Fibroblast of skin of back (primary cell): ENCODE data around the gene MALAT1. TPM values are rescaled to one million over a fixed set of nuclear protein-coding genes. Genes with fewer than 3 reads are reported as not detected.
"Not testable (repeated sequence)": the region's sequence is repeated elsewhere in the genome, so short reads cannot be mapped to it uniquely, and the experiment has no call there.

Source experiments
- DNase-seq: peaks from one replicate; pipeline ENCODE4 v3.0.0-alpha.2; 2013
- polyA plus RNA-seq, 2 experiments: library from polyadenylated mRNA; unstranded; fragments of 120-200 nt; gene quantifications; one replicate each; pipeline ENCODE4 v1.2.1, GENCODE V29; 2013; ENCODE audit not compliant: insufficient read length in 2 of 2

MALAT1 gene
- 211 TPM for polyA plus RNA-seq (2013, experiment 1 of 2; ENCODE audit: insufficient read length)
- 310 TPM for polyA plus RNA-seq (2013, experiment 2 of 2; ENCODE audit: insufficient read length)

DNA sequence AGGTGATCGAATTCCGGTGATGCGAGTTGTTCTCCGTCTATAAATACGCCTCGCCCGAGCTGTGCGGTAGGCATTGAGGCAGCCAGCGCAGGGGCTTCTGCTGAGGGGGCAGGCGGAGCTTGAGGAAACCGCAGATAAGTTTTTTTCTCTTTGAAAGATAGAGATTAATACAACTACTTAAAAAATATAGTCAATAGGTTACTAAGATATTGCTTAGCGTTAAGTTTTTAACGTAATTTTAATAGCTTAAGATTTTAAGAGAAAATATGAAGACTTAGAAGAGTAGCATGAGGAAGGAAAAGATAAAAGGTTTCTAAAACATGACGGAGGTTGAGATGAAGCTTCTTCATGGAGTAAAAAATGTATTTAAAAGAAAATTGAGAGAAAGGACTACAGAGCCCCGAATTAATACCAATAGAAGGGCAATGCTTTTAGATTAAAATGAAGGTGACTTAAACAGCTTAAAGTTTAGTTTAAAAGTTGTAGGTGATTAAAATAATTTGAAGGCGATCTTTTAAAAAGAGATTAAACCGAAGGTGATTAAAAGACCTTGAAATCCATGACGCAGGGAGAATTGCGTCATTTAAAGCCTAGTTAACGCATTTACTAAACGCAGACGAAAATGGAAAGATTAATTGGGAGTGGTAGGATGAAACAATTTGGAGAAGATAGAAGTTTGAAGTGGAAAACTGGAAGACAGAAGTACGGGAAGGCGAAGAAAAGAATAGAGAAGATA lies at the start of gene MALAT1:
Gene MALAT1 (plus strand): TSS at position 69 of the 736 bp plus-strand sequence.
- peak; percentile 95 for DNase-seq

DNA sequence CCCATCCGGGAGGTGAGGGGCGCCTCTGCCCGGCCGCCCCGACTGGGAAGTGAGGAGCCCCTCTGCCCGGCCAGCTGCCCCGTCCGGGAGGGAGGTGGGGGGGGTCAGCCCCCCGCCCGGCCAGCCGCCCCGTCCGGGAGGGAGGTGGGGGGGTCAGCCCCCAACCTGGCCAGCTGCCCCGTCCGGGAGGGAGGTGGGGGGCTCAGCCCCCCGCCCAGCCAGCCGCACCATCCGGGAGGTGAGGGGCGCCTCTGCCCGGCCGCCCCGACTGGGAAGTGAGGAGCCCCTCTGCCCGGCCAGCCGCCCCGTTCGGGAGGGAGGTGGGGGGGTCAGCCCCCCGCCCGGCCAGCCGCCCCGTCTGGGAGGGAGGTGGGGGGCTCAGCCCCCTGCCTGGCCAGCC lies 47.5 kb upstream of the MALAT1 start:
- DNase-seq, result not testable (repeated sequence)

DNA sequence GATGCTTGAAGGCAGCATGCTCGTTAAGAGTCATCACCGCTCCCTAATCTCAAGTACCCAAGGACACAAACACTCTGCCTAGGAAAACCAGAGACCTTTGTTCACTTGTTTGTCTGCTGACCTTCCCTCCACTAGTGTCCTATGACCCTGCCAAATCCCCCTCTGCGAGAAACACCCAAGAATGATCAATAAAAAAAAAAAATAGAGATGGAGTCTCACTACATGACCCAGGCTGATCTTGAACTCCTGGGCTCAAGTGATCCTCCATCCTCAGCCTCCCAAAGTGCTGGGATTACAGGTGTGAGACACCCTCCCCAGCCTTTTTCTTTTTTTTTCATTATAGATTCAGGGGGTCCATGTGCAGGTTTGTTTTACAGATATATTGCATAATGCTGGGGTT lies 46.6 kb upstream of the MALAT1 start:
- DNase-seq, result not testable (repeated sequence)

DNA sequence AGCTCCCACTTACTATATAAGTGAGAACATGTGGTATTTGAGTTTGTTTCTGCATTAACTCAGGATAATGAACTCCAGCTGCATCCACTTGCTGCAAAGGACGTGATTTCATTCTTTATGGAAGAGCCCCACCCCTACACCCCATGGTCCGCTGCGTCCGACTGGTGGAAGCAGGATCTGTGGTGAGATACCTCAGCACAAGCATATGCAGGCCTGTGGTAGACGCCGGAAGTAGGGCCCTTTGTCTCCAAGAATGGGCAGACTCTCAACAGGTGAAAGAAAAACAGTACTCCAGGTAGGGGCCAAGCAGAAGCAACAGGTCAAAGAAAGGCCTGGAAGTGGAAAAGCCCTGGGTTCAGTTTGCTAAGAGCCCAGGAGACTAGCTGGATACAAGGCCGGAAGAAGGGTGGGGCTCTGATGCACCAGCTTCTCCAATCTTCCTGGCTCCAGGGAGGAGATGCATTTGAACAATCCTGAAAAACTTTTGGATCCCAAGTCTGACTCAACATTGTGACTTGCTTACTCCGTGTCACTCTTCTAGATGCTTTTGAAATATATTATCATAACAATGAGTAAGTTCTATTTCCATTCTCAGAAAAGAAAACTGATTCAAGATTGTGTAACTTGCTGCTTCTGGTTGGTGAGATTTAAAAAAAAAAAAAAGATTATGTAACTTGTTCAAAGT lies 45.9 kb upstream of the MALAT1 start:
- DNase-seq, result peak; percentile 98

DNA sequence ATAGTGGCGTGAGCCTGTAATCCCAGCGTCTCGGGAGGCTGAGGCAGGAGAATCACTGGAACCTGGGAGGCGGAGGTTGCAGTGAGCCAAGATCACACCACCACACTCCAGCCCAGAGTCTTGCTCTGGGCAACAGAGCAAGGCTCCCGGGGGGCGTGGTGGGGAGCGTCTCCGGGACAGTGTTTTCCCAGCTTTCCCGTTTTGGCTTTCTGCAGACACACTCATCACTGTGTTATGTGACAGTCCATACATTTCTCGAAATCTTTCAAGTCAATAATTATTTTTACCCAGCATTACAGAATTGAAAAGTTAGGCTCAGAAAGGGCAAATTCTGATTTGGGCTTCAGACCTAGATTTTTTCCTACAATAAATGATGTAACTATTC lies 44.5 kb upstream of the MALAT1 start:
- peak; percentile 91 for DNase-seq

DNA sequence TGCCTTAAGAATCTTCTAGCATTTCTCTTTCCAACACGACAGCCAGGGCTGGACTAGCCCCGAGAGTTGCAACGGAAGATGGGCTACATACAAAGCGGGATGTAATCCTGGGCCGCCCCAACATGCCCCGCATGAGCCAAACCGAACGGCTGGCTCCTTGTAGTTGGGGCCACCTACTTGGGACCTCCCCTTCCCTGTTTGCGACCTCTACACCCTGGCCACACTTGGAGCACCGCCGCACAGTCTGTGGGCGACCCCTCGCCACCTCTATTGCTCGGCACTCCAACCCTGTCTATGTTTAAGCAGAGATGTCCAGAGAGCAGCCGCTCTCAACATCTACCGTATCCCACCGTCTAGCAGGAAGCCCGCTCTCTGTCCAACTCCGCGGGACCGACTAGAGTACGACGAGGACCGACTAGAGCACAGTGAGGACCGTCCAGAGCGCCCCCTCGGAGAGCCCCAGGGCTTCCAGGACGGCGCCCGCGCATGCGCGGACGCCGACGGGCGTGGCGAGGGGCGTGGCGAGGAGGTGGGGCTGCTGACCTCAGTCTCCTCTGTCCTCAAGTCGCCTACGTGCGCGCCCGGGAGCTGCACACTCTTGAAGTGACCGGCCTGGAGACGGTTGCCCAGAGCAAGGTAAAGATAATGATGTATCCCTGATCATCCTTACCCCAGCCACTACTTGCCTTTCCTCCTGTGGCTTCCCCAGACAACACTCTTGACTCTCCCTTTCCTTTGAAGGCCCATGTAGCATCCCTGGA lies 44.0 kb upstream of the MALAT1 start:
- DNase-seq, result peak; percentile 88

DNA sequence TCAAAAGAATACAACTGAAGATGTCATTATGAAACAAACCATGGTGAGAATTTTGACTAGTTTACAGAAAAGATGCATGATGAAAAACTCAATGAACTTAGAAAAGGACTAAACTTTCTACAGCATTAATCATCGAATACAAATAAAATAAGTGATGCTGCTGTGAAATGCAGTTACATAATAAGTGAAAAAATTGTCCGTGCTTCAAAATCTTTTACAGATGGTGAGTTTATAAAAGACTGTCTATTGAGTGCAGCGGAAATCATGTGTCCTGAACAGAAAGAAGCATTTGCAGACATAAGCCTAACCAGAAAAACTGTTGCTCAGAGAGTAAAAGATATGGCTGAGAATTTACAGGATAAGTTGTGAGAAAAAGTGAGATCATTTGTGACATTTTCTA lies 42.4 kb upstream of the MALAT1 start:
- DNase-seq, result no peak

DNA sequence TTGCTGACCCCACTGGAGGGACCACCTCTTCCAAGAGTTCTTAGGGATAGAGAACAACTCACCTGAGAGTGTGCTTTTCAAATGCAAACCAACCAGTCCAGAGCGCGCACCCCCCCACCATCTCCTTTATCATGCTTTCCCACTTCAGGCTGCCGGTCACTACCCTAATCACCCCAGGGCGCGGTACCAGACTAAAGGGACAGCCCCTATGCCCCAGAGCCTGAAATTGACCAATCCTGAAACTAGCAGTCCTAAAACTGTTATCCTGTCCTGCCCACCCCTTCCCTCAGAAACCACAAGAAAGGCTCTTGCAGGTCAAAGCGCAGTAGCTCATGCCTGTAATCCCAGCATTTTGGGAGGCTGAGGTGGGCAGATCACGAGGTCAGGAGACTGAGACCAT lies 39.3 kb upstream of the MALAT1 start:
- no peak for DNase-seq

DNA sequence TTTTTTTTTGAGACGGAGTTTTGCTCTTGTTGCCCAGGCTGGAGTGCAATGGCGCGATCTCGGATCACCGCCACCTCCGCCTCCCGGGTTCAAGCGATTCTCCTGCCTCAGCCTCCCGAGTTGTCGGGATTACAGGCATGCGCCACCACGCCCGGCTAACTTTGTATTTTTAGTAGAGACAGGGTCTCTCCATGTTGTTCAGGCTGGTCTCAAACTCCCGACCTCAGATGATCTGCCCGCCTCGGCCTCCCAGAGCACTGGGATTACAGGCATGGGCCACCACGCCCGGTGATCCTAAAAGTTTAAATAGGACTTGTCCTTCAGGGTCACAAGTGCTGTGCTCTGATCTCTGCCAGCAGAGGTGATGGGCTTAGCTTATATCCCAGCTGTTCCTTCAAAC lies 33.4 kb upstream of the MALAT1 start:
- not testable (repeated sequence) for DNase-seq

DNA sequence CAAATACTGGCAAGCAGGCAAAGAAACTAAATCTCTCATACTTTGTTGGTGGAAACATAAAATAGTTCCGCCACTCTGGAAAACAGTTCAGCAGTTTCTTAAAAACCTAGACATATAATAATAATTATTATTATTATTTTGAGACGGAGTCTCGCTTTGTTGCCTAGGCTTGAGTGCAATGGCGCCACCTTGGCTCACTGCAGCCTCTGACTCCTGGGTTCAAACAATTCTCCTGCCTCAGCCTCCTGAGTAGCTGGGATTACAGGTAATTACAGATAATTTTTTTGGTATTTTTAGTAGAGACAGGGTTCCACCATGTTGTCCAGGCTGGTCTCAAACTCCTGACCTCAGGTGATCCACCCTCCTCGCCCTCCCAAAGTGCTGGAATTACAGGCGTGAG lies 31.5 kb upstream of the MALAT1 start:
- DNase-seq, result not testable (repeated sequence)

DNA sequence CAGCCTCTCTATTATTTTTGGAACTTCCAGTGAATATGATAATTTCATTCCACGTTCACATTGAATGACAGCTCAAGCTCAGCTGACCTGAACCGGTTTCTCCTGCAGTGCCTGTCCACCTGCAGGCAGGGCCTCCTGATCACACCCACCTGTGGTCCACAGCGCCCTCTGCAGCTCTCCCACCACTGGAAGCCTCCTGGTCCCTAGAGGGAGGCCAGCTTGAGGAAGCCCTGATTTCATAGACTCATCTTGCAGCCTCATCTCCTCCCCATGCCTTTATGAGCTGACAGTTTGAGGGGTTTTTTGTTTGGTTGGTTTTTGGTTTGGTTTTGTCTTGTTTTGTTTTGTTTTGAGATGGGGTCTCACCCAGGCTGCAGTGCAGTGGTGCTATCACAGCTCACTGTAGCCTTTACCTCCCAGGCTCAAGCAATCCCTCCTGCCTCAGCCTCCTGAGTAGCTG lies 29.9 kb upstream of the MALAT1 start:
- no peak for DNase-seq

DNA sequence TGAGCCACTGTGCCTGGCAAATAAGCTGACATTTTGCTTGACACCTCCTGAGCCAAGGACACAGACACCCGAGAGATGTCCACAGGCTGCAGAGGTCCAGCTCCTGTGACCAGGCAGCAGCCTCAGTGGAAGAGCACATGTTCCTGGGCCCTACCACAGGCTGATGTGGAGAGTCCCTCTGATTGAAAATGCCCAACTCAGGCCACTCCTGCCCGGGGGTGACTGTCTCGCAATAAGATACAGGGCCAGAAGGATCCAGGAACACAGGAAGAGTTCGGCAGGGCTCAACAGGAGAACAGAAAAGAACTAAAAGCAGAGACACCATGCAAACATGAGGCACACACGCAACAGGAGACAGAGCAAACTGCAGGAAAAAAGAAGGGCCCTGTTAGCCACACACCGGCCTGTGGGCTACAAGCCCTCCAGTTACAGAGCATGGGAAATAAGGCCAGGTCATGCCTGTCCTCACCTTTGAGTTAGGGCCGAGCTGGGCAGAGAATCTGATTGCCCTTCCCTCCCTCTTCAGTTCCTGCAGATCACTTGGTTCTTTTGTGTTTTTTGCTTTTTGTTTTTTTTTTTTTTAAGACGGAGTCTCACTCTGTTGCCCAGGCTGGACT lies 28.3 kb upstream of the MALAT1 start:
- no peak for DNase-seq

DNA sequence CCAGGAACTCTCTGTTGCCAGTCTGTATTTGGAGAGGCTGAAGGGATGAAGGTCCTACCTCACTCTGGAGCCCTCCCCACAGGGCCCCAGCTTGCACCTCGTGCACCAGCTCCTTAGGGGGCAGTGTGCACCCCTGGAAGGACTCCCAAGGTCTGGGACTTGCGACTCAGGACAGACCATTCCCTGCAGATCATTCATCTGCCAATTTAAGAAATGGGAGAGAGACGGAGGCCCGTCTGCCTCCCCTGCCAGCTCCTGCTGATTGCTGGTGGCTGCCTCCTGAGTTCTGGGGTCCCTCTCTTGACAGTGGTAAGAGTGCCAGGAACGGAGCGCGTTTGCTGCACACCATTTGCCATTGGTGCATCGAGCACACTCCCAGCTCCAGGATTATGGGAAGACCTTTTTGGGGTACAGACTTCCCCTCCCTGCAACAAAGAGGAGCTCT lies 27.4 kb upstream of the MALAT1 start:
- peak; percentile 80 for DNase-seq

DNA sequence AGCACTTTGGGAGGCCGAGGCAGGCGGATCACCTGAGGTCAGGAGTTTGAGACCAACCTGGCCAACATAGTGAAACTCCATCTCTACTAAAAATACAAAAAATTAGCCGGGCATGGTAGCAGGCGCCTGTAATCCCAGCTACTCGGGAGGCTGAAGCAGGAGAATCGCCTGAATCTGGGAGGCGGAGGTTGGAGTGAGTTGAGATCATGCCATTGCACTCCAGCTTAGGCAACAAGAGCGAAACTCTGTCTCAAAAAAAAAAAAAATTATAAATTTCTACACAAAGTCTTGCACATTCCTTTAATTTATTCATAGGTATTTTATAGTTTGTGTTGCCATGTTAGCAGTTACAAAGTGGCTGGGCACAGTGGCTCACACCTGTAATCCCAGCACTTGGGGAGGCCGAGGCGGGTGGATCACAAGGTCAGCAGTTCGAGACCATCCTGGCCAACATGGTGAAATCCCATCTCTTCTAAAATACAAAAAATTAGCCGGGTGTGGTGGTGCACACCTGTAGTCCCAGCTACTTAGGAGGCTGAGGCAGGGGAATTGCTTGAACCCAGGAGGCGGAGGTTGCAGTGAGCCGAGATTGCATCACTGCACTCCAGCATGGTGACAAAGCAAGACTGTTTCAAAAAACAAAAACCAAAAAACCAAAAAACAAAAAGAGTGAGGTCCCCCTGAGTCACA lies 26.1 kb upstream of the MALAT1 start:
- not testable (repeated sequence) for DNase-seq

DNA sequence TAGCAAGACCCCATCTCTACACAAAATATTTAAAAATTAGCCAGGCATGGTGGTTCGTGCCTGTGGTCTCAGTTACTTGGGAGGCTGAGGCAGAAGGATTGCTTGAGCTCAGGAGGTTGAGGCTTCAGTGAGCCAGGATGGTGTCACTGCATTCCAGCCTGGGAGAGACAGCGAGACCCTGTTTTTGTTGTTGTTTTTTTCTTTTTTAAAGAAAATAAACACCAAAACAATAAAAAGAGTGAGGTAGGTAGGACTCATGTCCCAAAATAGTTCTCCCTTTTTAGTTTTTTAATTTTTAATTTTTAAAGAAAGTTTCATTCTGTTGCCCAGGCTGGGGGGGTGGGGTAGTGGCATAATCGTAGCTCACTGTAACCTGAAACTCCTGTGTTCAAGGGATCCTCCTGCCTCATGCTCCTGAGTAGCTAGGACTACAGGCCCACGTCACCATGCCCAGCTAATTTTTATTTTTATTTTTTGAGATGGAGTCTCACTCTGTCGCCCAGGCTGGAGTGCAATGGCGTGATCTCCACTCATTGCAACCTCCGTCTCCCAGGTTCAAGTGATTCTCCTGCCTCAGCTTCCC lies 25.5 kb upstream of the MALAT1 start:
- DNase-seq, result no peak

DNA sequence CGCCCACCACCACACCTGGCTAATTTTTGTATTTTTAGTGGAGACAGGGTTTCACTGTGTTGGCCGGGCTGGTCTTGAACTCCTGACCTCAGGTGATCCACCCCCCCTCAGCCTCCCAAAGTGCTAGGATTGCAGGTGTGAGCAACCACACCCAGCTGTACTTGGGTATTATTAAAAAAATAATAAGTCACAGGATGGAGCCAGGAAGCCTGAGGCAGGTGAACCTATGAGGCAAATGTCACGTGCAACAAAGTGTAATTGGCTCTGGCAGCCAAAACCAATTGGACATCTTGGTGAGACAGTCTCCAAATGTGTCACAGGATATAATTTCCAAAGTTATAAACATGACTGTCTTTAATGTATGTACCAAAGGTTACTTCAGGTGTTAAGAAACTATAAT lies 24.0 kb upstream of the MALAT1 start:
- DNase-seq, result no peak

DNA sequence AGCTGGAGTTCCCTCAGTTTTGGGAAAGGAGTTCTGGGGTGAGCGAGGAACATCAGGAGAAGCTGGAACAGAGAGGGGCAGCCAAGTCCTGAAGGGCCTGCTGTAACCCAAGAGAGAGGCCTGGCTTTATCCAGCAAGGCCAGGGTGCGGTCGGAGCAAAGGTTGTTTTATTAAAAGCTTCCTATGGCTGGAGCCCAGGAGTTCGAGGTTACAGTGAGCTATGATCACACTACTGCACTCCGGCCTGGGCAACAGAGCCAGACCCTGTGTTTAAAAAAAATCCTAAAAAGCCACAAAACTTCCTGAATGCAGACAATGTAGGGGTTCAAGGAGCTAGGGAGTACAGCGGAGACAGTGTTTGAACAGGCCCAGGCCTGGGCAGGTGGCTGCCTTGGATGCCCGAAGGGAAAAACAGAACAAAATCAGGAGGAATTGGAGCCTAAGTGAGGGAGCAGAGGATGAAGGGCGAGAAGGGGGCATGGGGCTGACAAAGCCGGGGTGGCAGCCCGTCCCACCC lies 22.2 kb upstream of the MALAT1 start:
- no peak for DNase-seq

DNA sequence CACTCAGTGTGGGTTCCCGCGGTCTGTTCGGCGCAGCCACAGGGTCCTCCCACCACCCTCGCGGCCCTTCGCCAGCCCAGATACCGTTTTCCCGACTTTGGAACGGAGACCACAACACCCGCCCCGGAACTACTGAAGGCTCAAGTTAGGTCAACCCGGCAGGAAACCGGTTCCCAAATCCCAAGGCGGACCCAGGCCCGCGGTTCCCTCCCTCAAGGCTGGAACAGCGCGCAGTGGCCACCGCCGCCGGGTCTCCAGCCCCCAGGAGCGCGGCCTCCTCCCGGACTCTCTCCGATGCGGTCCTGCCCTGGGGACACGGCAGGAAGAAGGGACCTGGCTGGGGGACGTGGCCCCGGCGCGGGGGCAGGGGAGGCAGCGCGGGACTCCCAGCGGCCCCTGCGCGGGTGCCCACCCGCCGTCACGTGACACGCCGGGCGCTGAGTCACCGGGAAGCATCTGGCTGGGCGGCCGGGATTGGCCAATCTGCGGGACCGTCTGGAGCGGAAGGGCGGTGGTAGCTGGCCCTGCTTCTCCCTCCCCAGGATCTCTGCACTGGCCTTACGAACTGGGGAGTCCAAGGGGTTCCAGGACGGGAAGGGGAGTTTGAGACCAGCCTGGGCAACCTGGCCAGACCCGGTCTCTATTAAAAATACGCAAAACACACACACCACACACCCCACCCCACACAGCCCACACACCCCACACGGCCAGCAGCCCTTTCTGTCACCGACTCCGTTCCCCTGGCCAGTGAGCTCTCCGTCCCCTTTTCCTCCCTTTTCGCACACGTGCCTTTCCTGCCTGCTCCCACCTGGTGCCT lies 21.5 kb upstream of the MALAT1 start:
- peak; percentile 97 for DNase-seq

DNA sequence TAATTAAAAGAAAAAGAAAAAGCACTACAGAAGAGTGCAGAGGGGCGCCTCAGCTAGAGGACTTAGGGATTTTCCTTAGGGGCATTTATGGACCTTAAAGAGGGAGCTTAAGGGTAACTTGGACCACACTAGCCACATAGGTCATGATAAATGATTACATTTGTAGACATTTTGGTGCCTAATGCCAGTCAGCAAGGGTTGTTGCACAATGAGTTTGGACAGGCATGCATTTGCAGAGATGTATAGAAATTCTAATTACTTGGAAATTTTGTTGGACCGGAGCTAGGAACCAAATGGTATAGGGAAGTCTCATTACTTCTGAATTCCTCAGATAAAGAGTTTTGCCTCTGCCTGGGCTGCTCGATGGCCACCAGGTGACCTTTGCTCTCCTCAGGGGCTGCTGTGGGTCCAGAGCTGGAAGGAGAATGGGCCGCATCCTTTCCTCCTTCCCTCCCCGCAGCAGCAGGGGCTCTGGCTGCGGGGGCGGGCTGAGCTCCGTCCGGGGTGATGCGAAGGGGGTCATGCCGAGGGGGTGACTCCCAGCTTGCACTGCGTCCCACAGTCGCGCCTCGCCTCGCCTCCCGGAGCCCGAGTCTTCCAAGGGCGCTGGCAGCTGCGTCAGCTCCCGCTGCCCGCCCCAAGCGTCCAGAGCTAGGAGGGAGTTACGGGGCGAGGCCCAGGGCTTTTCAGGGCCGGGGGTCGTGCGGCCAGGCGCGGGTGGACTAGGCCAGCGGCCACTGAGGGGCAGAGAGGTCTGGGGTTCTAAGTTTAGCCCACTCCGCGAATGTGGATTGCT lies 20.3 kb upstream of the MALAT1 start:
- DNase-seq, result peak; percentile 48
